Activated CD8-positive, alpha-beta T cell treated with anti-CD3 and anti-CD28 coated beads for 36 hours (primary cell): ENCODE measurements around the gene PAGE2. TPM values are rescaled to one million over a fixed set of nuclear protein-coding genes. Genes with fewer than 3 reads are reported as not detected.

Experiments
- ATAC-seq: fragments of 200-7000 bp; cut with Tn5 transposase; one replicate; pipeline ENCODE4 v1.10.0; 2021; ENCODE audit warnings: mild to moderate bottlenecking, moderate library complexity
- CTCF ChIA-PET: fragments of 350-600 bp; sonication (Branson Sonifier 250); formaldehyde crosslinking; loops from one replicate; lab custom pipeline; 2021; ENCODE audit warnings: antibody characterized with exemption; lab: Charles Lee
- POLR2A ChIA-PET: fragments of 350-600 bp; sonication (Branson Sonifier 250); formaldehyde crosslinking; loops from one replicate; lab custom pipeline; 2021; ENCODE audit warnings: antibody characterized with exemption; lab: Charles Lee
- DNase-seq: peaks from one replicate; pipeline ENCODE4 v3.0.0-alpha.2; 2020
- H3K27ac Mint-ChIP-seq: one replicate; pipeline ENCODE4 v1.8.0; 2021; ENCODE audit warnings: mild to moderate bottlenecking, mixed read lengths
- H3K27me3 Mint-ChIP-seq: one replicate; pipeline ENCODE4 v1.8.0; 2021; ENCODE audit warnings: mixed read lengths
- H3K36me3 Mint-ChIP-seq: one replicate; pipeline ENCODE4 v1.8.0; 2021; ENCODE audit warnings: low read depth, mixed read lengths
- H3K4me1 Mint-ChIP-seq: one replicate; pipeline ENCODE4 v1.8.0; 2021; ENCODE audit warnings: low read depth, mixed read lengths
- H3K4me3 Mint-ChIP-seq: one replicate; pipeline ENCODE4 v1.8.0; 2021; ENCODE audit warnings: mild to moderate bottlenecking, moderate library complexity, mixed read lengths
- H3K9me3 Mint-ChIP-seq: one replicate; pipeline ENCODE4 v1.8.0; 2021; ENCODE audit warnings: mixed read lengths
- CTCF ChIP-seq: fragments of 200-600 bp; IDR thresholded peaks from one replicate; pipeline ENCODE4 v1.8.0; 2022; ENCODE audit warnings: antibody characterized with exemption, mild to moderate bottlenecking
- intact Hi-C: fragments of 100-400 bp; cut with micrococcal nuclease; formaldehyde crosslinking; loops from one replicate; pipeline ENCODE4 v1.10.0; 2022
- total RNA-seq, 2 experiments: library from RNA; stranded (reverse); gene quantifications; one replicate each; pipeline ENCODE4 v1.2.3, GENCODE V29; 2021

Gene PAGE2
- total RNA-seq, 2 experiments from 2014 or later: not detected

- no peak overlapping the region for H3K4me3 Mint-ChIP-seq
- ATAC-seq: no peak
- no peak for DNase-seq
- no peak overlapping the region for H3K27ac Mint-ChIP-seq
- no peaks in the 10 kb centered on the region for H3K9me3 Mint-ChIP-seq
- ChIA-PET CTCF (no interaction called here), POLR2A (no interaction called here)
- intact Hi-C loops: no loop called here
- H3K4me1 Mint-ChIP-seq: peaks cover 17% of the 10 kb centered on the region
- H3K27me3 Mint-ChIP-seq: peaks cover 2% of the 10 kb centered on the region
- no peak for TF ChIP-seq CTCF
- no peaks in the 10 kb centered on the region for H3K36me3 Mint-ChIP-seq
Measured at GRCh38 chrX:55120761-55121358, 32.0 kb downstream of the PAGE2 start.

GRCh38 chrX:55123900-55124299, 35.1 kb downstream of the PAGE2 start:
- Mint-ChIP-seq H3K4me1 (peaks cover 11% of the 10 kb centered on the region), H3K4me3 (no peak overlapping the region), H3K27me3 (peaks cover 5% of the 10 kb centered on the region), H3K27ac (no peak overlapping the region), H3K36me3 (no peaks in the 10 kb centered on the region), H3K9me3 (no peaks in the 10 kb centered on the region)
- DNase-seq (no peak), ATAC-seq (no peak)
- ChIA-PET CTCF (no interaction called here), POLR2A (no interaction called here)
- intact Hi-C loops: no loop called here
- TF ChIP-seq CTCF: no peak

- CTCF ChIA-PET: no interaction called here
- Mint-ChIP-seq H3K27ac (no peak overlapping the region), H3K4me3 (no peak overlapping the region), H3K9me3 (no peaks in the 10 kb centered on the region), H3K36me3 (no peaks in the 10 kb centered on the region), H3K27me3 (peaks cover 5% of the 10 kb centered on the region), H3K4me1 (no peaks in the 10 kb centered on the region)
- POLR2A ChIA-PET: no interaction called here
- ATAC-seq (no peak), DNase-seq (no peak)
- intact Hi-C loops: no loop called here
- TF ChIP-seq CTCF: no peak
Measured at GRCh38 chrX:55127692-55128091, 38.9 kb downstream of the PAGE2 start.

GRCh38 chrX:55129361-55129760, 40.5 kb downstream of the PAGE2 start:
- Mint-ChIP-seq H3K4me3 (no peak overlapping the region), H3K36me3 (no peaks in the 10 kb centered on the region), H3K27ac (no peak overlapping the region), H3K9me3 (no peaks in the 10 kb centered on the region), H3K27me3 (peaks cover 3% of the 10 kb centered on the region), H3K4me1 (no peaks in the 10 kb centered on the region)
- ChIA-PET POLR2A (no interaction called here), CTCF (no interaction called here)
- no peak for TF ChIP-seq CTCF
- intact Hi-C loops: no loop called here
- ATAC-seq: no peak
- no peak for DNase-seq

- intact Hi-C loops: no loop called here
- Mint-ChIP-seq H3K4me1 (no peaks in the 10 kb centered on the region), H3K4me3 (no peak overlapping the region), H3K27me3 (peaks cover 3% of the 10 kb centered on the region), H3K9me3 (no peaks in the 10 kb centered on the region), H3K36me3 (no peaks in the 10 kb centered on the region), H3K27ac (no peak overlapping the region)
- DNase-seq: no peak
- ChIA-PET CTCF (no interaction called here), POLR2A (no interaction called here)
- no peak for ATAC-seq
- no peak for TF ChIP-seq CTCF
Measured at GRCh38 chrX:55130481-55130880, 41.7 kb downstream of the PAGE2 start.
